Spinal cord (tissue), 10 donors: ENCODE measurements around the gene MRPS27. TPM values are rescaled to one million over a fixed set of nuclear protein-coding genes. Genes with fewer than 3 reads are reported as not detected.

ENCODE experiments used
- DNase-seq, 6 donors: peaks; one replicate each; pipeline versions ENCODE4 v3.0.0 to v3.0.0-alpha.2; 2013 to 2015; ENCODE audit warnings: low spot score in 6 of 6, low read depth in 4 of 6
- H3K27ac ChIP-seq: one replicate; pipeline ENCODE4 v1.5.1; 2013; ENCODE audit warnings: low read depth, low read length, control low read depth
- H3K27me3 ChIP-seq: one replicate; pipeline ENCODE4 v1.6.1; 2013; ENCODE audit warnings: low read length; ENCODE audit not compliant: control insufficient read depth, insufficient read depth
- H3K36me3 ChIP-seq: one replicate; pipeline ENCODE4 v1.6.1; 2013; ENCODE audit warnings: low read length; ENCODE audit not compliant: control insufficient read depth, insufficient read depth
- H3K4me1 ChIP-seq: one replicate; pipeline ENCODE4 v1.6.1; 2013; ENCODE audit warnings: low read length; ENCODE audit not compliant: control insufficient read depth, insufficient read depth
- H3K4me3 ChIP-seq: one replicate; pipeline ENCODE4 v1.5.1; 2013; ENCODE audit warnings: low read depth, low read length, control low read depth
- H3K9me3 ChIP-seq: one replicate; pipeline ENCODE4 v1.6.1; 2013; ENCODE audit warnings: low read length; ENCODE audit not compliant: control insufficient read depth, insufficient read depth
- WGBS: methylation state at CpG from one replicate; pipeline ENCODE4 v1.1.5; 2013; ENCODE audit warnings: missing lambda C conversion rate; ENCODE audit not compliant: insufficient coverage; 5-methylcytosine and 5-hydroxymethylcytosine counted together
- polyA plus RNA-seq, 2 donors: library from polyadenylated mRNA; unstranded; fragments of 120-200 nt; gene quantifications; one replicate each; pipeline ENCODE4 v1.2.1, GENCODE V29; 2013; ENCODE audit not compliant: insufficient read length in 2 of 2
- total RNA-seq, 2 donors: library from RNA; depleted of rRNA in 1 of 2; stranded (reverse); fragments of 120-200 nt in 1 of 2; fragments of >200 nt in 1 of 2; gene quantifications; one replicate each; pipeline versions ENCODE4 v1.2.3 to v1.2.4, GENCODE V29; 2013 to 2014
- donor health status: healthy.

The MRPS27 gene
- total and polyA plus RNA-seq, 4 donors, result 49.4 to 58.8 (median 51.8) TPM

GRCh38 chr5:72295539-72295938 is 24.5 kb downstream of the MRPS27 start:
- no peaks in the 10 kb centered on the region for H3K36me3 ChIP-seq
- no peak for DNase-seq
- WGBS, result no CpG with 5 or more reads among the region's 4 CpGs
- no peaks in the 10 kb centered on the region for H3K27me3 ChIP-seq
- no peak overlapping the region for H3K27ac ChIP-seq
- no peaks in the 10 kb centered on the region for H3K9me3 ChIP-seq
- no peaks in the 10 kb centered on the region for H3K4me1 ChIP-seq
- no peak overlapping the region for H3K4me3 ChIP-seq

DNA sequence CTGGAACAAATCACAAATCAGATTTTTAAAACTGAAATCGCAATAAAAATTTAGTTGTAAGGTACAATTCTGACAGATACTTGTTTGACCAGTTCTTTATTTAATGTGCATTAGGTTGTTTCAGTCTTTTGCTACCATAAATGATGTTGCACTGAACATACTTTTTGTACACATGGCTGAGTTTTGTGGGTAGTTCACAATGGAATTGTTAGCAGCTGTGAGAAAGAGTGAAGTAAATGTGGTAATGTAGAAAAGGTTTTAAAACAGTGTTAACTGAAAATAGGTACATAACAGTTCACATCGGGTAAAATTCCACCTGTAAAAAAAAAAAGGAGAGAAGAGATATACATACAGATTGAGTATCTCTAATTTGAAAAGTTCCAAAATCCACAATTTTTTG is 25.6 kb downstream of the MRPS27 start:
- peaks cover under 1% of the 10 kb centered on the region for H3K4me1 ChIP-seq
- no CpG with 5 or more reads among the region's 2 CpGs for WGBS
- no peak overlapping the region for H3K4me3 ChIP-seq
- DNase-seq, result no peak
- H3K27me3 ChIP-seq, result no peaks in the 10 kb centered on the region
- H3K27ac ChIP-seq, result no peak overlapping the region
- H3K36me3 ChIP-seq, result no peaks in the 10 kb centered on the region
- H3K9me3 ChIP-seq, result no peaks in the 10 kb centered on the region

- H3K27ac ChIP-seq, result no peak overlapping the region
- no peak for DNase-seq
- no CpG with 5 or more reads among the region's 3 CpGs for WGBS
- H3K36me3 ChIP-seq, result no peaks in the 10 kb centered on the region
- H3K27me3 ChIP-seq, result no peaks in the 10 kb centered on the region
- no peak overlapping the region for H3K4me3 ChIP-seq
- peaks cover 3% of the 10 kb centered on the region for H3K4me1 ChIP-seq
- H3K9me3 ChIP-seq, result no peaks in the 10 kb centered on the region
Observed at GRCh38 chr5:72293495-72294055, 26.5 kb downstream of the MRPS27 start.

- peaks cover 3% of the 10 kb centered on the region for H3K4me1 ChIP-seq
Observed at GRCh38 chr5:72292411-72292810, 27.6 kb downstream of the MRPS27 start.

DNA sequence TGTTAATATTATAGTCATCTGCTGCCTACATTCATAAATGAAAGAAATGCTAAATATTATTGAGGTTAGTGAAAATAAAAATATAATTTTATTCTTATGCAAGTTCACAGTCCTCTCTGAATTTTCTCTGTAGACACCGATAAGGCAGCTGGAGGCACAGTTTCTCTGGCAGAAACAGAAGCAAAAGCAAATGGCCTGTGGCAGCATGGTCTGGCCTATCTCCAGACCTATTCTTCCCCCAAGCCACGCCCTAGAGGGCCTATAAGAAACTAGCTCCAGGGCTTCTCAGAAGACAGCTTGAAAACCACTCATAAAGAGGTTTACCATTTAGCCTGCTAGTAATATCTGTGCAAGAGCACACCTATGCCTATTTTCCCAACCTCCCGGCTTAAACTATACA is 28.4 kb downstream of the MRPS27 start:
- Histone ChIP-seq H3K9me3 (no peaks in the 10 kb centered on the region), H3K27me3 (no peaks in the 10 kb centered on the region), H3K4me1 (peaks cover 3% of the 10 kb centered on the region), H3K36me3 (no peaks in the 10 kb centered on the region), H3K4me3 (no peak overlapping the region), H3K27ac (no peak overlapping the region)
- peak in 1 of 6 donors; percentile 6 for DNase-seq
- WGBS, result 94% methylated on average over 2 of the region's 3 CpGs

More at GRCh38 chr5:72292411-72292810, 27.6 kb downstream of the MRPS27 start:
- no peak overlapping the region for H3K27ac ChIP-seq
- H3K9me3 ChIP-seq, result no peaks in the 10 kb centered on the region
- H3K36me3 ChIP-seq, result no peaks in the 10 kb centered on the region
- no peaks in the 10 kb centered on the region for H3K27me3 ChIP-seq
- no peak overlapping the region for H3K4me3 ChIP-seq
- DNase-seq, result no peak
- 80% methylated on average over 1 of the region's 1 CpG for WGBS

DNA sequence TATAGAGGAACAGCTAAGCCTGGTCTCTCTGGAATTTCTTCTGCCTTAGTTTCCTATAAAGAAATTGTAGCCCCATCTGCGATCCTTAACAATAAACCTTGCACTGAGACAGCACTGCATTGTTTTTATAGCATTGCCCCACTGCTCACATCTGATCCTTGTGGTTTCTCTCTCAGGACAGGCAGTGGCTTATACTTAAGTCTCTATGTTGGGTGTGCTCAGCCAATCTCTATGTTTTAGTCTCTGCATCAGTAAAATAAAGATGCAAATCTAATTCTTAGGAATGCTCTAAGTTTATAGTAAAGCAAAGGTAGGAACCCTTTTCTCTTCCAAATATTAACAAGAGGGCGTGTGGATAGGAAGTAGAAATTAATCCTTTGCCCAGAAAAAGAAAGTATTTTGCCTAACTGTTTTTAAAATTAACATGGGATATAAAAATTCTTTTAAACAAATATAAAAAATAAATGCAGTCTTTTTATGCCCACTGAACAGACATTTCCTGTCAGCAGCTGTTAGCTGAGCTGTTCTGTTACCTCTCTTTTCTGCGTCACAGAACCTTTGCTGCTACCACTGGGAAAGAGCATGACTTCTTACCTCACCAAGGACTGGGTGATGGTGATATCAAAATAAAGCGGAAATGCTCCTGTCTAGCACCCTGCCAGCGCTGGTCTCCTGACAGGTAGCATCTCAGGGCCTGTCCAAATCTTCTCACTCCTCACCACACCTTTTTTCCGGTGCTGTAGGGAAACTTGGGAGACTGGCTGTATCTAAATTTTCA is 29.5 kb downstream of the MRPS27 start:
- DNase-seq, result no peak
- Histone ChIP-seq H3K4me3 (no peak overlapping the region), H3K36me3 (no peaks in the 10 kb centered on the region), H3K27ac (no peak overlapping the region), H3K27me3 (no peaks in the 10 kb centered on the region), H3K9me3 (no peaks in the 10 kb centered on the region), H3K4me1 (peaks cover 3% of the 10 kb centered on the region)
- 83% methylated on average over 1 of the region's 6 CpGs for WGBS

DNA sequence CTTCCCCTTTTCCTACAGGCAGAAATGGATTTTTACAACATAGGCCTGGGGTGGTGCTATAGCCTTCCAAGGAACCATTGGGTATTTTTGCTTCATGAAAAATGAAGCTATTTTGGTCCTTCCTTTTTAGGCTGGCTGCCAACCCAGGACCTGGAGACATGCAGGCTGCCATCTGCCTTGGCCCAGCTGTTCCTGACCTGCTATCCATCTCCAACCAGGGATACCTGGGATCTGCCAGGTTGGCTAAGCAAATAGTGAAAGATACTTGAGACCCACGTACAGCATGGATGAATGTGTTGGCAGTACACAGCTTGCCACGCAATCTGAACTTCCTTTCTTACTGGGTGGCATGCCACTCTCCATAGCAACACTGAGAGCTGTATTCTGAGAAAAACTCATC is 31.1 kb downstream of the MRPS27 start:
- H3K27ac ChIP-seq, result no peak overlapping the region
- 47% methylated on average over 2 of the region's 2 CpGs for WGBS
- peak in 1 of 6 donors; percentile 74 for DNase-seq
- H3K4me3 ChIP-seq, result no peak overlapping the region
- peaks cover 3% of the 10 kb centered on the region for H3K4me1 ChIP-seq
- H3K9me3 ChIP-seq, result no peaks in the 10 kb centered on the region
- no peaks in the 10 kb centered on the region for H3K36me3 ChIP-seq
- no peaks in the 10 kb centered on the region for H3K27me3 ChIP-seq

DNA sequence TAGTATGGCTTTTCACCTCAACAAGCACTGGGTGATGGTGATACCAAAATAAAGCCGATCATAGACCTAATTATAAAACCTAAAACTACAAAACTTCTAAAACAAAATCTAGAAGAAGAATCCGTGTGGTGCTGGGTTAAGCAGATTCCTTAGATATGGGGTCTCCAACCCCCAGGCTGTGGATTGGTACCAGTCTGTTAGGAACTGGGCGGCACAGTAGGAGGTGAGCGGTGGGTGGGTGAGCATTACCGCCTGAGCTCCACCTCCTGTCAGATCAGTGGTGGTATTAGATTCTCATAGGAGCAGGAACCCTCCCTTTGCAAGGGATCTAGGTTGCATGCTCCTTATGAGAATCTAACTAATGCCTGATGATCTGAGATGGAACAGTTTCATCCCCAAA is 33.2 kb downstream of the MRPS27 start:
- H3K9me3 ChIP-seq, result no peaks in the 10 kb centered on the region
- H3K4me1 ChIP-seq, result peaks cover 3% of the 10 kb centered on the region
- H3K4me3 ChIP-seq, result no peak overlapping the region
- no peaks in the 10 kb centered on the region for H3K36me3 ChIP-seq
- WGBS, result 100% methylated on average over 2 of the region's 5 CpGs
- no peak for DNase-seq
- no peaks in the 10 kb centered on the region for H3K27me3 ChIP-seq
- no peak overlapping the region for H3K27ac ChIP-seq

- Histone ChIP-seq H3K4me1 (peaks cover 3% of the 10 kb centered on the region), H3K27me3 (no peaks in the 10 kb centered on the region), H3K4me3 (no peak overlapping the region), H3K36me3 (no peaks in the 10 kb centered on the region), H3K27ac (no peak overlapping the region), H3K9me3 (no peaks in the 10 kb centered on the region)
- no peak for DNase-seq
- 94% methylated on average over 2 of the region's 3 CpGs for WGBS
Observed at GRCh38 chr5:72285424-72285821, 34.6 kb downstream of the MRPS27 start.
